ENCODE measurements around the gene AP3B2.
"Not testable (repeated sequence)": the region's sequence is repeated elsewhere in the genome, so short reads cannot be mapped to it uniquely, and the experiment has no call there.

AP3B2 gene

DNA sequence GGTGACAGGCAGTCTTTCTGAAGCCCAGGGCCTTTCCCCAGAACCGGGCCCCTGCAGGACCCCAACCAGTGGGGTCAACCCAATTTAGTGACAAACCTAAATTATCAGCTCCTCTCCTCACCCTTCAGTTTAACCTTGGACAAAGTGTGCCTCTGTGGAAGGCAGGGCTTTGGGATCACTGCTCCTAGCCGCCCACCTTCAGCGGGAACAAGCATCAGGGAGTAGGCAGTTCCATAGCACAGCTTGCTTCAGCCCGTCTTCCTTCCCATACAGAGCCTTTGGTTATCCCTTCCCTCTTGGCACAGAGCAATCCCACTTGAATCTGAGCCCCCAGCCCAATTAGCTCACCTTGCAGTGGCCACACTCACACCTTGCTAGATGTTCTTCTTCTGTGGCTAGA, 5.3 kb upstream of the AP3B2 start:
- in situ Hi-C loops (cut with MboI; ENCODE audit: low sequenced_read_pairs, unreplicated experiment) = no loop called here
- TF ChIP-seq, protein P1, sequence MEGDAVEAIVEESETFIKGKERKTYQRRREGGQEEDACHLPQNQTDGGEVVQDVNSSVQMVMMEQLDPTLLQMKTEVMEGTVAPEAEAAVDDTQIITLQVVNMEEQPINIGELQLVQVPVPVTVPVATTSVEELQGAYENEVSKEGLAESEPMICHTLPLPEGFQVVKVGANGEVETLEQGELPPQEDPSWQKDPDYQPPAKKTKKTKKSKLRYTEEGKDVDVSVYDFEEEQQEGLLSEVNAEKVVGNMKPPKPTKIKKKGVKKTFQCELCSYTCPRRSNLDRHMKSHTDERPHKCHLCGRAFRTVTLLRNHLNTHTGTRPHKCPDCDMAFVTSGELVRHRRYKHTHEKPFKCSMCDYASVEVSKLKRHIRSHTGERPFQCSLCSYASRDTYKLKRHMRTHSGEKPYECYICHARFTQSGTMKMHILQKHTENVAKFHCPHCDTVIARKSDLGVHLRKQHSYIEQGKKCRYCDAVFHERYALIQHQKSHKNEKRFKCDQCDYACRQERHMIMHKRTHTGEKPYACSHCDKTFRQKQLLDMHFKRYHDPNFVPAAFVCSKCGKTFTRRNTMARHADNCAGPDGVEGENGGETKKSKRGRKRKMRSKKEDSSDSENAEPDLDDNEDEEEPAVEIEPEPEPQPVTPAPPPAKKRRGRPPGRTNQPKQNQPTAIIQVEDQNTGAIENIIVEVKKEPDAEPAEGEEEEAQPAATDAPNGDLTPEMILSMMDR (IDR thresholded peaks at IDR 0.05; ENCODE audit: borderline replicate concordance, control extremely low read depth, extremely low read depth, insufficient read depth, missing control alignments) = no peak
- DNase-seq (ENCODE audit: low spot score) = no peak

DNA sequence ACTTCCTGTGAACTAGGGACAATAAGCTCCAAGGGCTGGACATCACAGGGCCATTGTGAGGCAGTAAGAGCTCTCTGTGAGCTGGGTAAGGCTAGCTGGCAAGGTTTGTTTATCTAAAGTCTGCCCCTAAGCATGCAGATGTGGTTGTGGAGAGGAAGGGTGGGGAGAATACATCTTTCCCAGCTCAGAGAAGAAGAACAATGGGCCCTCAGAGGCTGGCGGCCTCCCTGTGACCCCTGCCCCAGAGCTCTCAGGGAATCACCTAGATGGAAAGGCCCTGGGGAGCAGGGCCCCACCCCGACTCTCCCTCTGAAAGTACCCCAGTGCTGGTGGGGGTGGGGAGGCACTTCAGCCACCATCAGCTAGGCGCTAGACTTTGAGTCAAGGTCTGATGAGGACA, 4.3 kb upstream of the AP3B2 start:
- in situ Hi-C loops (cut with MboI; ENCODE audit: low sequenced_read_pairs, unreplicated experiment) = no loop called here
- no peak for DNase-seq (ENCODE audit: low spot score)
- TF ChIP-seq, protein P1 (IDR thresholded peaks at IDR 0.05; ENCODE audit: borderline replicate concordance, control extremely low read depth, extremely low read depth, insufficient read depth, missing control alignments) = no peak

DNA sequence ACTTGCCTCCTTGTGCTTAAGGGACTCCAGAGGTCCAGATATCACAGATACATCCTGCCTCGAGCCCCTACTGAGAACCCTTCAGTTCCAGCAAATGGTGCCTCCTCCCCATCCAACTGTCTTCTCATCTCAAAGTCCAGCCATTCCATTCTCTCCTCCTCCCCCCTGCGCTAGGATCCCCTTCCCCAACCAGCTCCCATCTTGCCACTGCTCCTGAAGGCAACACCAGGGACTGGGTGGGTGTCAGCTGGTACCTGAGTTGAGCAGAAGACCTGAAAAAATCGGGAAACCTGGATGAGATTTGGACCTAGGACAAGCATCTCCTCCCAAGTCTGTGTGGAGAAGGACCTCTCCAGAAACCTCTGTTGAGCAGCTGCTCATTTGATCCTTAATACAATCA, 2.4 kb upstream of the AP3B2 start:
- DNase-seq (ENCODE audit: low spot score) = no peak
- TF ChIP-seq, protein P1 (IDR thresholded peaks at IDR 0.05; ENCODE audit: borderline replicate concordance, control extremely low read depth, extremely low read depth, insufficient read depth, missing control alignments) = no peak
- in situ Hi-C loops (cut with MboI; ENCODE audit: low sequenced_read_pairs, unreplicated experiment) = no loop called here

DNA sequence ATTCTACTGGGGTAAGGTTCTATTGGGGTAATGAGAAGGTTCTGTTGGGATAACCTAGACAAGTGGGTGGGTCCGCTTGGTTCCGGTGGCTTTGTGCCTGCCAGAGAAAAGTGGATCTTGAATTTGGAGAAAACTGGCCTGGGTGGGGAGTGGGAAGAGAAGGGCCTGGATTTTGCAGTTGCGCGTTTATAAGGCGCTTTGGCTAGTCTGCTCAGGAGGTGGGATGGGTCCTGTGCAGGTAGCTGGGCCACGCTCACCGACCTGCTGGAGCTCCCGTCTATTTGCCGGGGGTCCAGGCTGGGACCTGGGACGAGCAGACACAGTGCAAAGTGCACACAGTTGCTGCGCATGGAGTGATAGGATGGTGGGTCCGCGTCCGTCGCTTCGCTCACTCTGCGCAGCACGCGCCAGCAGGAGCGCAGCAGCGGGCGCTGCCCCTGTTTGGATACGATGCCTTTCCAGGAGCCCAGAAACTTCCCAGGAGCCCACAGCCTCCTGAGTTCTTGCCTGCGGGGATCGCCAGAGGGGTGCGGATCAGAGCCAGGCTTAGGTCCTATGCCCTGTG, 1.3 kb upstream of the AP3B2 start:
- DNase-seq (ENCODE audit: low spot score) = no peak
- TF ChIP-seq, protein P1 (IDR thresholded peaks at IDR 0.05; ENCODE audit: borderline replicate concordance, control extremely low read depth, extremely low read depth, insufficient read depth, missing control alignments) = no peak
- in situ Hi-C loops (cut with MboI; ENCODE audit: low sequenced_read_pairs, unreplicated experiment) = no loop called here

DNA sequence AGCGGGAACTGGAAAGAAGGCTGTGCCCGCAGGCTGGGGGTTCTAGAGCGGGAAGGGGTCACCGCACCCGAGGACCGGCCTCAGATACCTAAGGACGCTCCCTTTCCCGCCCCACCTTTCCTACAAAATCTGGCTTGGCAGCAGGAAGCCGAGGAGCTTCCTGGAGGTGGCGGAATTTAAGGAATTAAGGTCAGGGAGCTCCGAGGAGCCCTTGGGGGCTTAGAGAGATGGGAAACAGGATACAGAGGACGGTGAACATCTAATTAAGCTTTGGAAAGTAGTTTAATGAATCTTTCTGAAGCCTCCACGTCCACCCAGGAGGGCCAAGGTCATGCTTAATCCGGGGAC, 507 bp upstream of the AP3B2 start:
- TF ChIP-seq, protein P1 (IDR thresholded peaks at IDR 0.05; ENCODE audit: borderline replicate concordance, control extremely low read depth, extremely low read depth, insufficient read depth, missing control alignments) = no peak
- in situ Hi-C loops (cut with MboI; ENCODE audit: low sequenced_read_pairs, unreplicated experiment) = no loop called here
- DNase-seq (ENCODE audit: low spot score) = no peak

DNA sequence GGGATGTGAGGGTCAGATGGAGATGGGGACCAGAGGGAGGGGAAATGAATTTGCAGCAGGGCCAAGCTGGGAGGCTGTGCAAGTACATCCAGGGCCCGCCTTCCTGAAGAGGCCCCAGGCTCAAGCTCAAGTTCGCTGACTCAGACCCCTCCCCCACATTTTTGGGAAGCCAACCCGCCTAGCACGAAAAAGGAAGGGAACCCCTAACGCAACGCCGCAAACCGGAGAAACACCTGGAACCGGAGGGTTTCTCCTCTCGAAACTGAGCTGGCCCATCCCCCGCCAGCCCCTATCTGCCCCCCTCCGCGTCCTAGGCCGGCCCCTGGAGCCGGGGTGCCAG, 624 bp downstream of the AP3B2 start:
- DNase-seq (ENCODE audit: low spot score) = no peak
- TF ChIP-seq, protein P1 (IDR thresholded peaks at IDR 0.05; ENCODE audit: borderline replicate concordance, control extremely low read depth, extremely low read depth, insufficient read depth, missing control alignments) = no peak
- in situ Hi-C loops (cut with MboI; ENCODE audit: low sequenced_read_pairs, unreplicated experiment) = no loop called here

DNA sequence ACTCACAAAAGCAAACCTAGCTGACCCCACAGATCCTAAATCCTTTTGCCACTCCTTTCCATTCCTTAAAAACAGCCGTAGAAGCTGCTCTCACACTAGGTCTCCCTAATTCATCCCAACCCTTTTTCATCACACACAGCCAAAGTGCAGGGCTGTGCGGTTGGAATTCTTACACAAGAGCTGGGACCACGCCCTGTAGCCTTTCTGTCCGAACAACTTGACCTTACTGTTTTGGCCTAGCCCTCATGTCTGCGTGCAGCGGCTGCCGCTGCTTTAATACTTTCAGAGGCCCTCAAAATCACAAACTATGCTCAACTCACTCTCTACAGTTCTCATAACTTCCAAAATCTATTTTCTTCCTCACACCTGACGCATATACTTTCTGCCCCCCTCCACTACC, 3.8 kb downstream of the AP3B2 start:
- DNase-seq (ENCODE audit: low spot score); in situ Hi-C loops (cut with MboI; ENCODE audit: low sequenced_read_pairs, unreplicated experiment): not testable (repeated sequence)

Measured in GM13976 (cell line).